ENCODE results near the gene SCN11A. TPM values are rescaled to one million over a fixed set of nuclear protein-coding genes. Genes with fewer than 3 reads are reported as not detected.

SCN11A gene
- polyA plus RNA-seq, 2 of the 4 experiments (the other 2 are of a cell fraction), result 0.01 TPM; not detected in 1

DNA sequence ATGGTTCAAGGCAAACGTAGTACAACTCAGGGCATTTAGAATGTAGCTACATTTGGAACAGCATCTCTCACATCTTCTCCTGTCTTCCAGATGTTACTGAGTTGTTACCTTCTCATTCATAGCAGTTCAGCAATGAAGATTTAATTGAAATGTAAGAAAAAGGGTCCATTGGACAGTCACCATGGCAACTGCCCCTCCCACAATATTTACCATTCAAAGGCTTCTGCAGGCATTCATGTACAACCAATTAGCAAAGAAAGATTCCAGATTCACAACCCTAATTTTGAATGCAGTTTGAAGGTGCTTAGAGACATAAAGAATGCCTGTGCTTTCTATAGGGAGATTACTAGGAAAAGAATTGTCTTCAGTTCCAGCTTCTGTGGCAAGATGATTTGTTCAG is 22.2 kb downstream of the SCN11A start:
- Histone ChIP-seq H3K9me3 (no peaks in the 10 kb centered on the region), H3K4me1 (no peaks in the 10 kb centered on the region), H3K27ac (no peak overlapping the region), H3K4me3 (no peak overlapping the region), H3K4me2 (no peak overlapping the region)
- DNase-seq (ENCODE audit: low read depth in 1 of 2, low spot score in 1 of 2) (no peak), FAIRE-seq (no peak), ATAC-seq (no peak)
- ChIA-PET POLR2A (no interaction called here), CTCF (interaction anchor here (0.9 to 3.2 kb wide), 11 partner anchors 8 to 1055 kb away, joined by 3 to 15 read pairs (median 6); partner anchors contain the start of gene CX3CR1)
- WGBS (ENCODE audit: missing lambda C conversion rate), result 0% methylated on average over 1 of the region's 1 CpG
- TF ChIP-seq SMC3 (IDR thresholded peaks at IDR 0.05), result no peak
- no peak for TF ChIP-seq HOXA7 (CRISPR knock-in tag; IDR thresholded peaks at IDR 0.05)
- no peak for TF ChIP-seq ESRRA (IDR thresholded peaks at IDR 0.05; ENCODE audit: borderline replicate concordance, low read length)
- no peak for TF ChIP-seq USF2 (IDR thresholded peaks at IDR 0.05)
- no peak for TF ChIP-seq RAD21 (conservative IDR thresholded peaks at IDR 0.05 in 1 of 2, IDR thresholded peaks at IDR 0.05 in 1 of 2)
- TF ChIP-seq CTCF (IDR thresholded peaks at IDR 0.05), result no peak
- TF ChIP-seq ZFP36 (IDR thresholded peaks at IDR 0.05; ENCODE audit: borderline replicate concordance, partially characterized antibody), result no peak
- TF ChIP-seq PHF8 (IDR thresholded peaks at IDR 0.05; ENCODE audit: borderline replicate concordance, low read depth), result no peak
- TF ChIP-seq RNF2 (IDR thresholded peaks at IDR 0.05; ENCODE audit: borderline replicate concordance, low read depth), result no peak
- TF ChIP-seq, protein P1, sequence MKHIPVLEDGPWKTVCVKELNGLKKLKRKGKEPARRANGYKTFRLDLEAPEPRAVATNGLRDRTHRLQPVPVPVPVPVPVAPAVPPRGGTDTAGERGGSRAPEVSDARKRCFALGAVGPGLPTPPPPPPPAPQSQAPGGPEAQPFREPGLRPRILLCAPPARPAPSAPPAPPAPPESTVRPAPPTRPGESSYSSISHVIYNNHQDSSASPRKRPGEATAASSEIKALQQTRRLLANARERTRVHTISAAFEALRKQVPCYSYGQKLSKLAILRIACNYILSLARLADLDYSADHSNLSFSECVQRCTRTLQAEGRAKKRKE (CRISPR knock-in tag; IDR thresholded peaks at IDR 0.05; ENCODE audit: low read depth), result no peak
- TF ChIP-seq, protein P2, sequence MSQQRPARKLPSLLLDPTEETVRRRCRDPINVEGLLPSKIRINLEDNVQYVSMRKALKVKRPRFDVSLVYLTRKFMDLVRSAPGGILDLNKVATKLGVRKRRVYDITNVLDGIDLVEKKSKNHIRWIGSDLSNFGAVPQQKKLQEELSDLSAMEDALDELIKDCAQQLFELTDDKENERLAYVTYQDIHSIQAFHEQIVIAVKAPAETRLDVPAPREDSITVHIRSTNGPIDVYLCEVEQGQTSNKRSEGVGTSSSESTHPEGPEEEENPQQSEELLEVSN (IDR thresholded peaks at IDR 0.05; ENCODE audit: borderline replicate concordance, low read depth), result no peak
- TF ChIP-seq FOXS1 (CRISPR knock-in tag; IDR thresholded peaks at IDR 0.05), result no peak
- TF ChIP-seq RCOR1 (IDR thresholded peaks at IDR 0.05; ENCODE audit: low read depth, low read length), result no peak
- no peak for TF ChIP-seq EP300 (IDR thresholded peaks at IDR 0.05)
- TF ChIP-seq KDM5A (IDR thresholded peaks at IDR 0.05), result no peak
- TF ChIP-seq CBX8 (IDR thresholded peaks at IDR 0.05), result no peak
- TF ChIP-seq, protein P3, sequence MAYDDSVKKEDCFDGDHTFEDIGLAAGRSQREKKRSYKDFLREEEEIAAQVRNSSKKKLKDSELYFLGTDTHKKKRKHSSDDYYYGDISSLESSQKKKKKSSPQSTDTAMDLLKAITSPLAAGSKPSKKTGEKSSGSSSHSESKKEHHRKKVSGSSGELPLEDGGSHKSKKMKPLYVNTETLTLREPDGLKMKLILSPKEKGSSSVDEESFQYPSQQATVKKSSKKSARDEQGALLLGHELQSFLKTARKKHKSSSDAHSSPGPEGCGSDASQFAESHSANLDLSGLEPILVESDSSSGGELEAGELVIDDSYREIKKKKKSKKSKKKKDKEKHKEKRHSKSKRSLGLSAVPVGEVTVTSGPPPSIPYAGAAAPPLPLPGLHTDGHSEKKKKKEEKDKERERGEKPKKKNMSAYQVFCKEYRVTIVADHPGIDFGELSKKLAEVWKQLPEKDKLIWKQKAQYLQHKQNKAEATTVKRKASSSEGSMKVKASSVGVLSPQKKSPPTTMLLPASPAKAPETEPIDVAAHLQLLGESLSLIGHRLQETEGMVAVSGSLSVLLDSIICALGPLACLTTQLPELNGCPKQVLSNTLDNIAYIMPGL (CRISPR knock-in tag; IDR thresholded peaks at IDR 0.05; ENCODE audit: borderline replicate concordance), result no peak
- no peak for TF ChIP-seq GATA3 (IDR thresholded peaks at IDR 0.05; ENCODE audit: borderline replicate concordance)
- TF ChIP-seq JUN (IDR thresholded peaks at IDR 0.05), result no peak
- no peak for TF ChIP-seq RARB (CRISPR knock-in tag; IDR thresholded peaks at IDR 0.05)

GRCh38 chr3:39028546-39028945 is 23.2 kb downstream of the SCN11A start:
- no peaks in the 10 kb centered on the region for H3K4me1 ChIP-seq
- no peak for FAIRE-seq
- ATAC-seq, result no peak
- no peaks in the 10 kb centered on the region for H3K9me3 ChIP-seq
- TF ChIP-seq CBX8 (IDR thresholded peaks at IDR 0.05), result no peak
- TF ChIP-seq USF2 (IDR thresholded peaks at IDR 0.05), result no peak
- no peak for TF ChIP-seq FOXS1 (CRISPR knock-in tag; IDR thresholded peaks at IDR 0.05)
- TF ChIP-seq RCOR1 (IDR thresholded peaks at IDR 0.05; ENCODE audit: low read depth, low read length), result no peak
- H3K4me2 ChIP-seq, result no peak overlapping the region
- POLR2A ChIA-PET, result no interaction called here
- H3K27ac ChIP-seq, result no peak overlapping the region
- CTCF ChIA-PET, result interaction anchor here (0.6 to 3.2 kb wide), 5 partner anchors 29 to 507 kb away, joined by 3 to 15 read pairs (median 6); no protein-coding TSS in a partner anchor
- H3K4me3 ChIP-seq, result no peak overlapping the region
- WGBS (ENCODE audit: missing lambda C conversion rate), result 0% methylated on average over 3 of the region's 3 CpGs
- no peak for DNase-seq (ENCODE audit: low read depth in 1 of 2, low spot score in 1 of 2)

Measured in A549 (cell line).